PC-3 (cell line): ENCODE measurements around the gene TROAP.

Experiments
- CTCF ChIP-seq: fragments of 300-600 bp; sonication (generic); conservative IDR thresholded peaks from 2 replicates; pipeline ENCODE4 v1.5.1; 2017; ENCODE audit warnings: antibody characterized with exemption, low read depth, mild to moderate bottlenecking, low read length
- EZH2 ChIP-seq: fragments of 300-600 bp; sonication (generic); IDR thresholded peaks from one replicate; pipeline ENCODE4 v1.6.1; 2017; ENCODE audit warnings: antibody characterized with exemption, mild to moderate bottlenecking, low read length; ENCODE audit not compliant: unreplicated experiment
- EZH2phosphoT487 ChIP-seq: fragments of 300-600 bp; sonication (generic); IDR thresholded peaks from 2 replicates; pipeline ENCODE4 v1.6.1; 2018; ENCODE audit warnings: mild to moderate bottlenecking, antibody characterized with exemption, low read length, borderline replicate concordance

- TF ChIP-seq CTCF (no peak), EZH2 (no peak), EZH2phosphoT487 (no peak)
Measured at GRCh38 chr12:49340095-49340870, 17.2 kb downstream of the TROAP start.
